ENCODE measurements around the gene AEBP1.

DNA sequence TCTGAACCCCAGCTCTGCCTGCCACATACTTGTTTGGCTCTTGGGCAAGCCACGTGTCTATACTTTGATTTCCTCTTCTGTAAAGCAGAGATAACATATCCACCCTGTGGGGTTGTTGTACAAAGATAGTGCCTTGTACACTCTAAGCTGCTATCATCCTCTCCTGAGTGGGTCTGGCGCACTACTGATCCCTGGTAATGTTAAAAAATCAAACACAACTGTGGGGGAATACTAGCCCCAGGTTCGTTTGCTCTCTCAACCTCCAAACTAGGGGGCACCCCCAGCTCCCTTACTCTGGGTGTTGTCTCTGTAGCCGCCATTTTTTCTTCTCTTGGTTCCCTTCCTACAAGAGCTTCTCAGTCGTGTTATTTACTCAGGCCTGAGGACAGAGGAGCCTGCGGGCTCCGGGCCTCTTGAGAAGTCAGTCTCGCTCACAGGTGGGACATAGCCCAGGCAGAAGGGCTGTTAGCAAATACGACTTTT lies 22.8 kb upstream of the AEBP1 start:
- TF ChIP-seq, protein P1, sequence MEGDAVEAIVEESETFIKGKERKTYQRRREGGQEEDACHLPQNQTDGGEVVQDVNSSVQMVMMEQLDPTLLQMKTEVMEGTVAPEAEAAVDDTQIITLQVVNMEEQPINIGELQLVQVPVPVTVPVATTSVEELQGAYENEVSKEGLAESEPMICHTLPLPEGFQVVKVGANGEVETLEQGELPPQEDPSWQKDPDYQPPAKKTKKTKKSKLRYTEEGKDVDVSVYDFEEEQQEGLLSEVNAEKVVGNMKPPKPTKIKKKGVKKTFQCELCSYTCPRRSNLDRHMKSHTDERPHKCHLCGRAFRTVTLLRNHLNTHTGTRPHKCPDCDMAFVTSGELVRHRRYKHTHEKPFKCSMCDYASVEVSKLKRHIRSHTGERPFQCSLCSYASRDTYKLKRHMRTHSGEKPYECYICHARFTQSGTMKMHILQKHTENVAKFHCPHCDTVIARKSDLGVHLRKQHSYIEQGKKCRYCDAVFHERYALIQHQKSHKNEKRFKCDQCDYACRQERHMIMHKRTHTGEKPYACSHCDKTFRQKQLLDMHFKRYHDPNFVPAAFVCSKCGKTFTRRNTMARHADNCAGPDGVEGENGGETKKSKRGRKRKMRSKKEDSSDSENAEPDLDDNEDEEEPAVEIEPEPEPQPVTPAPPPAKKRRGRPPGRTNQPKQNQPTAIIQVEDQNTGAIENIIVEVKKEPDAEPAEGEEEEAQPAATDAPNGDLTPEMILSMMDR (IDR thresholded peaks at IDR 0.05; ENCODE audit: low read depth, low read length) = no peak
- no peak for TF ChIP-seq EZH2phosphoT487 (IDR thresholded peaks at IDR 0.05; ENCODE audit: low read depth)

Data from OCI-LY3 (cell line).